NCI-H2196 (cell line): ENCODE data around the gene ADORA1.

ENCODE experiments used
- DNase-seq: peaks from one replicate; lab custom pipeline; 2025; ENCODE audit not compliant: unreplicated experiment; lab: John Stamatoyannopoulos, UW

ADORA1 gene

GRCh38 chr1:203093754-203094410, 33.6 kb upstream of the ADORA1 start:
- DNase-seq = no peak

- no peak for DNase-seq
Observed at GRCh38 chr1:203095061-203095690, 32.4 kb upstream of the ADORA1 start.

- DNase-seq = no peak
Observed at GRCh38 chr1:203096566-203096965, 31.0 kb upstream of the ADORA1 start.

- DNase-seq = no peak
Observed at GRCh38 chr1:203097001-203097400, 30.5 kb upstream of the ADORA1 start.

GRCh38 chr1:203098445-203098844, 29.1 kb upstream of the ADORA1 start:
- no peak for DNase-seq

GRCh38 chr1:203098914-203099520, 28.5 kb upstream of the ADORA1 start:
- no peak for DNase-seq

GRCh38 chr1:203099805-203100515, 27.6 kb upstream of the ADORA1 start:
- no peak for DNase-seq

GRCh38 chr1:203100516-203100869, 27.0 kb upstream of the ADORA1 start:
- no peak for DNase-seq

- no peak for DNase-seq
Observed at GRCh38 chr1:203101813-203102634, 25.5 kb upstream of the ADORA1 start.

GRCh38 chr1:203103216-203103615, 24.3 kb upstream of the ADORA1 start:
- DNase-seq = no peak

- no peak for DNase-seq
Observed at GRCh38 chr1:203103829-203104495, 23.6 kb upstream of the ADORA1 start.

GRCh38 chr1:203104789-203105390, 22.6 kb upstream of the ADORA1 start:
- DNase-seq = no peak

GRCh38 chr1:203112475-203112874, 15.1 kb upstream of the ADORA1 start:
- DNase-seq = no peak

GRCh38 chr1:203113308-203113707, 14.2 kb upstream of the ADORA1 start:
- DNase-seq = no peak

- no peak for DNase-seq
Observed at GRCh38 chr1:203114202-203114601, 13.3 kb upstream of the ADORA1 start.

GRCh38 chr1:203116091-203116820, 11.3 kb upstream of the ADORA1 start:
- DNase-seq = no peak

GRCh38 chr1:203117611-203118575, 9.6 kb upstream of the ADORA1 start:
- no peak for DNase-seq
